ENCODE results near the gene MBNL1. TPM values are rescaled to one million over a fixed set of nuclear protein-coding genes. Genes with fewer than 3 reads are reported as not detected.

The MBNL1 gene
- total and polyA plus RNA-seq, 8 donors, result 15.2 to 73.2 (median 40.2) TPM

- H3K4me1 ChIP-seq, result no peaks in the 10 kb centered on the region
- DNase-seq, result no peak
- 64 to 67% methylated on average over 6 of the region's 6 CpGs for WGBS, 2 donors
- intact Hi-C loops (cut with DNase I), result no loop called here
- H3K27me3 ChIP-seq, result no peaks in the 10 kb centered on the region
- FAIRE-seq, result no peak
- no peak overlapping the region for H3K4me3 ChIP-seq
- TF ChIP-seq, protein P1, sequence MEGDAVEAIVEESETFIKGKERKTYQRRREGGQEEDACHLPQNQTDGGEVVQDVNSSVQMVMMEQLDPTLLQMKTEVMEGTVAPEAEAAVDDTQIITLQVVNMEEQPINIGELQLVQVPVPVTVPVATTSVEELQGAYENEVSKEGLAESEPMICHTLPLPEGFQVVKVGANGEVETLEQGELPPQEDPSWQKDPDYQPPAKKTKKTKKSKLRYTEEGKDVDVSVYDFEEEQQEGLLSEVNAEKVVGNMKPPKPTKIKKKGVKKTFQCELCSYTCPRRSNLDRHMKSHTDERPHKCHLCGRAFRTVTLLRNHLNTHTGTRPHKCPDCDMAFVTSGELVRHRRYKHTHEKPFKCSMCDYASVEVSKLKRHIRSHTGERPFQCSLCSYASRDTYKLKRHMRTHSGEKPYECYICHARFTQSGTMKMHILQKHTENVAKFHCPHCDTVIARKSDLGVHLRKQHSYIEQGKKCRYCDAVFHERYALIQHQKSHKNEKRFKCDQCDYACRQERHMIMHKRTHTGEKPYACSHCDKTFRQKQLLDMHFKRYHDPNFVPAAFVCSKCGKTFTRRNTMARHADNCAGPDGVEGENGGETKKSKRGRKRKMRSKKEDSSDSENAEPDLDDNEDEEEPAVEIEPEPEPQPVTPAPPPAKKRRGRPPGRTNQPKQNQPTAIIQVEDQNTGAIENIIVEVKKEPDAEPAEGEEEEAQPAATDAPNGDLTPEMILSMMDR (IDR thresholded peaks at IDR 0.05), result no peak
- ATAC-seq, result no peak
- H3K27ac ChIP-seq, result no peak overlapping the region
- H3K36me3 ChIP-seq, result peaks cover 0 to 6% (median 0%) of the 10 kb centered on the region in 3 donors
- no peaks in the 10 kb centered on the region for H3K9me3 ChIP-seq
Observed at GRCh38 chr3:152454076-152454875, 185.5 kb downstream of the MBNL1 start.

GRCh38 chr3:152455989-152456388 is 187.3 kb downstream of the MBNL1 start:
- Histone ChIP-seq H3K4me3 (no peak overlapping the region), H3K9me3 (no peaks in the 10 kb centered on the region), H3K27ac (no peak overlapping the region), H3K4me1 (peaks cover 0 to 2% (median 0%) of the 10 kb centered on the region in 3 donors), H3K36me3 (peaks cover 0 to 6% (median 0%) of the 10 kb centered on the region in 3 donors), H3K27me3 (no peaks in the 10 kb centered on the region)
- ATAC-seq, result no peak
- 97 to 99% methylated on average over 8 of the region's 8 CpGs for WGBS, 2 donors
- TF ChIP-seq, protein P1 (IDR thresholded peaks at IDR 0.05), result no peak
- intact Hi-C loops (cut with DNase I), result no loop called here
- FAIRE-seq, result no peak
- DNase-seq, result no peak

DNA sequence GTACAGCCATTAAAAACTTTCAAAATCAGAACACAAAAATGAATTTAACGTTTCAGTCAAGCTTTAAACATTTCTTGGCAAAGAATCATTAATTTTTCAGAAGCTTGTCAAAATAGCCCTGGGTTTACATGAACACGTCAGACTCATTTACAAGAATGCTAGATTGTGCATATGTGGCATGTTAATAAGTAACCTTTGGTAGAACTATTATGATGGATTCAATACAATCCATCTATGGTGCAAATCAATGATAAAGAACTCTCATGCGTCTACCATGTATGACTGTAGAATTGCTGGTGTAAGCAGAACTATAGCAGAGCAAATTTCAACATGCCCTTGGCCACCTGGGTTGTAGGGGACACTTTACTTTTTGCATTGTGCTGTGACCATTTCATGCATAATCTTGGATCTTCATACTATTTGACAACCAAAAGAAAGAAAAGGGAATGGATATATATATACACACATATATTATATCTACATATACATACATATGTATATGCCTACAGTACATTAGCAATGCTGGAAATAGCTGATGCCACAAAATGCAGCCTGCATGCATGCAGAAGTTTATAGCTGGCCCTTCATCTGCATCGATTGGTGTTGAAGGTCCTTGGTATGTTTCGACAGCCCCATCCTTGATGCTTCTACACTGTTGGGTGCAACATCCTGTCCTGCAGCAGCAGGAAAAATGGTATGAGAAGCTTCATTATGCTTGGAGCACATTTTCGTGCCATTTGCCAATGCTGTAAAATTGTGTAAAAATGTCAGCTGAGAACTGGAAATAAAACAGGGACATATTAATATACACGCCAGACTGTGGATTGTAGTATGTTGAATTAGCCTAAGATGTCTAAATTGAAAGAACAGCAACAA is 189.0 kb downstream of the MBNL1 start:
- TF ChIP-seq, protein P1 (IDR thresholded peaks at IDR 0.05), result no peak
- intact Hi-C loops (cut with DNase I), result no loop called here
- Histone ChIP-seq H3K4me1 (peaks cover 0 to 6% (median 0%) of the 10 kb centered on the region in 3 donors), H3K9me3 (no peaks in the 10 kb centered on the region), H3K36me3 (peaks cover 0 to 6% (median 0%) of the 10 kb centered on the region in 3 donors), H3K4me3 (no peak overlapping the region), H3K27ac (no peak overlapping the region), H3K27me3 (no peaks in the 10 kb centered on the region)
- no peak for ATAC-seq
- no peak for DNase-seq
- WGBS, 2 donors, result 67 to 69% methylated on average over 7 of the region's 7 CpGs
- no peak for FAIRE-seq

- no peak for ATAC-seq
- WGBS, 2 donors, result 61 to 73% methylated on average over 5 of the region's 5 CpGs
Observed at GRCh38 chr3:152458376-152459117, 189.8 kb downstream of the MBNL1 start.

More at GRCh38 chr3:152458376-152459117, 189.8 kb downstream of the MBNL1 start:
- H3K4me1 ChIP-seq, result peaks cover 0 to 6% (median 0%) of the 10 kb centered on the region in 3 donors
- intact Hi-C loops (cut with DNase I), result no loop called here
- TF ChIP-seq, protein P1 (IDR thresholded peaks at IDR 0.05), result no peak
- H3K36me3 ChIP-seq, result peaks cover 0 to 12% (median 0%) of the 10 kb centered on the region in 3 donors
- H3K27ac ChIP-seq, result no peak overlapping the region
- no peak overlapping the region for H3K4me3 ChIP-seq
- H3K27me3 ChIP-seq, result no peaks in the 10 kb centered on the region
- H3K9me3 ChIP-seq, result no peaks in the 10 kb centered on the region
- FAIRE-seq (no peak), DNase-seq (no peak)
